DMS 273 treated with DMSO at 0.1 percent for 48 hours (cell line): ENCODE measurements around the gene EXOC3L2.

ENCODE experiments used
- DNase-seq: peaks from one replicate; lab custom pipeline; 2025; lab: John Stamatoyannopoulos, UW

The EXOC3L2 gene

DNA sequence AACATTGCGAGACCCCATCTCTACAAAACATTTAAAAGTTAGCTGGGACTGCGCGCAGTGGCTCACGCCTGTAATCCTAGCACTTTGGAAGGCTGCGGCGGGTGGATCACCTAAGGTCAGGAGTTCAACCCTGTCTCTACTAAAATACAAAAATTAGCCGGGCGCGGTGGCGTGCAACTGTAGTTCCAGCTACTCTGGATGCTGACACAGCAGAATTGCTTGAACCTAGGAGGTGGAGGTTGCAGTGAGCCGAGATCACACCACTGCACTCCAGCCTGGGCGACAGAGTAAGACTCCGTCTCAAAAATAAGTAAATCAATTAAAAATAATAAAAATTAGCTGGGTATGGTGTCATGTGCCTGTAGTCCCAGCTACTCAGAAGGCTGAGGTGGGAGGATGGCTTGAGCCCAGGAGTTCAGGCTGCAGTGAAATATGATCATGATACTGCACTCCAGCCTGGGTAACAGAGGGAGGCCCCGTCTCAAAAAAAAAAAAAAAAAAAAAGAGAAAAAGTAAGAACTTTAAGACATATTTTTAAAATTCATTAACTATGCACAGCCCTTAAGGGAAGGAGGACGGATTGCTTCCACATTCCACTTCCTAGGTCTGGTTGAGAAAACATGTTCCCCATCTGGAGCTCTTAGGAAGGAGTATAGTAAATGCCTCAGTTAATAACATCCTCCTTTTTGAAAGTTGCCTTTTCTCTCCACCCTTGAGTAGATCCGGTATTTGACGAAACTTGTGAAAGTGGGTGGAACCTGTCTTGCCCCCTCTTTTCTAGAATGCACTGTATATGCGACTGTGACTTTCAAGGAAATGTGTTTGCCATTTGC lies 26.1 kb downstream of the EXOC3L2 start:
- no peak for DNase-seq

GRCh38 chr19:45218426-45218825 lies 26.8 kb downstream of the EXOC3L2 start:
- DNase-seq = no peak

DNA sequence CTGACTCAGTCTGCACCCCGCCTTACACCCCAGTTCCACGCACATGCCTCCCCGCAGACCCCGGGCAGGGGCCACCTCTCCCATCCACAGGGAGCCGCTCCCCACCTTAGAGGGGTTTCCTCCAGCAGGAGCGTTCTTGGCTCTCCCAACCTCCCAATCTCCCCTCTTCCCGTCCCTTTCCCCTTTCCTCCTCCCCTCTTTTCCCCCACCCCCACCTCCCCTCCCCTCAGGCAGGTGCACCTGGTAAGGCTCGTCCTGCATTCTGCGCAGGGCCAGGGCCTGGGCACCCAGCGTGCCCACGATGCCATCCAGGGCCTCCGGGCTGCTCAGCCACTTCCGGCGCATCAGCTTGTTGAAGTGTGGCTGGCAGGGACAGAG lies 27.3 kb downstream of the EXOC3L2 start:
- DNase-seq = no peak

- no peak for DNase-seq
Measured at GRCh38 chr19:45217193-45217956, 27.8 kb downstream of the EXOC3L2 start.

- DNase-seq = no peak
Measured at GRCh38 chr19:45216667-45217066, 28.5 kb downstream of the EXOC3L2 start.

- DNase-seq = no peak
Measured at GRCh38 chr19:45215391-45216191, 29.6 kb downstream of the EXOC3L2 start.

DNA sequence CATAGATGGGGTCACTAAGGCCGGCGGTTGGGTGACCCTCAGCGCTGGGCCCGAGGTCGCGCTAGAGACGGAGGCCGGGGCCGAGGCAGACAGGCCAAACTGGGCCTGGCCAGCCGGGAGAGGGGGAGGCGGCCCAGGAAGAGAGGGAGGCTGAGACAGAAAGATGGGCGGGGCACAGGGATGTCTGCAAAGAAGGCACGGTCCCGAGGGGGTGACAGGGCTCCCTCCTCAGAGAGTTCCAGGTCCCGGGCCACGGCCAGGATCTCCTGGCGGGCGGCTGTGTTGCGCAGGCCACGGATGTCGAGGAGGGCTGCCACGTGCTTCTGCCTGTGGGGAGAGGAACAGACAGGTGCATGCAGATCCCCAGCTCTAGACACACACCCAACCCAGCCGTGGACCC lies 32.2 kb downstream of the EXOC3L2 start:
- no peak for DNase-seq

DNA sequence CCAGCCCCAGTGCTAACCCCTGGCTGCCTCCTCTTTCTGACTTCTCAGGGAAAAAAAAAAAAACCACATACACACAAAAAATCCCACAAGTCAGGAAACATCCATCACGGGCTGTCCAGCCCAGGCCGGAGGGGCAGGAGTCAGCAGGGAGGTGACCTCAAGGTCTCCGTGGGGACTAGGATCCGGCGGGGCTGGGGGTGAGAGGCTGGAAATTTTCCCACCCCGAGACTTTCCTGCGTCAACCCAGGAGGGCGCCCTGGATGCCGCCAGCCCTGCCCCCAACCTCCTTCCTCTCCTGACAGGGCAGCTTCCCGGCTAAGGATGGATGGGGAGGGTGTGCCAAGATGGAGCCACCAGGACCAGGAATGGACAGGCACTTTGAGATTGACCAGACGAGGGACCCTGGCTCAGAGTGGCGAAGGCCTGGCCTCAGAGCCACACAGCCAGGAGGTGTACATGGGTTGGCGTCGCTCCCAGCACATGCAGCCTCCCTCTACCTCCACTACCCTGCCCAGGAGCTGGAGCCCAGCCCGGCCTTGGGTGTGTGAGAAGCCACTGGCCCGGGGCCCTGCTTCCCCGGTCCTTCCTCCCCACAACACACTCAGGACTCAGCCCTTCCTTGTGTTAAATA lies 33.3 kb downstream of the EXOC3L2 start:
- no peak for DNase-seq

DNA sequence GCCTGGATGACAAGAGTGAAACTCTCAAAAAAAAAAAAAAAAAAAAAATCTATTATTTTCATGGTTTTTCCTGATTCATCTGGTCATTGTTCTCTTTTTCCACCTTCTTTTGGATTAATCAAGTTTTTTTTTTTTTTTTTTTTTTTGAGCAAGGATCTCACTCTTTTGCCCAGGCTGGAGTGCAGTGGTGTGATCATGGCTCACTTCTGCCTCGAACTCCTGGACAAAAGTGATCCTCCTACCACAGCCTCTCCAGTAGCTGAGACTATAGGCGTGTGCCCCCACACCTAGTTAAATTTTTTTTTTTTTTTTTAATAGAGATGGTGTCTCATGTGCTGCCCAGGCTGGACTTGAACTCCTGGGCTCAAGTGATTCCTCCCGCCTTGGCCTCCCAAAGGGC lies 38.9 kb downstream of the EXOC3L2 start:
- DNase-seq = no peak

DNA sequence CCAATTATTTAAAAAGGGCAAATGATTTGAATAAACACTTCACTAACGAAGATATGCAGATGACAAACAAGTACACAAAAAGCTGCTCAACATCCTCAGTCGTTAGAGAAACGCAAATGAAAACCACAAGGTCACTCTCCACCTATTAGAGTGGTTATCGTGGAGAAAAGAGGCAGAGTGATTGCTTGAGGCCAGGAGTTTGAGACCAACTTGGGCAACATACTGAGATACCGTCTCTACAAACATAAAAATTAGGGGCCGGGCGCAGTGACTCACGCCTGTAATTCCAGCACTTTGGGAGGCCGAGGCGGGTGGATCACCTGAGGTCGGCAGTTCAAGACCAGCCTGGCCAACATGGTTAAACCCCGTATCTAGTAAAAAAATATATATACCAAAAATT lies 39.4 kb downstream of the EXOC3L2 start:
- DNase-seq = no peak

GRCh38 chr19:45202637-45203036 lies 42.6 kb downstream of the EXOC3L2 start:
- DNase-seq = no peak

DNA sequence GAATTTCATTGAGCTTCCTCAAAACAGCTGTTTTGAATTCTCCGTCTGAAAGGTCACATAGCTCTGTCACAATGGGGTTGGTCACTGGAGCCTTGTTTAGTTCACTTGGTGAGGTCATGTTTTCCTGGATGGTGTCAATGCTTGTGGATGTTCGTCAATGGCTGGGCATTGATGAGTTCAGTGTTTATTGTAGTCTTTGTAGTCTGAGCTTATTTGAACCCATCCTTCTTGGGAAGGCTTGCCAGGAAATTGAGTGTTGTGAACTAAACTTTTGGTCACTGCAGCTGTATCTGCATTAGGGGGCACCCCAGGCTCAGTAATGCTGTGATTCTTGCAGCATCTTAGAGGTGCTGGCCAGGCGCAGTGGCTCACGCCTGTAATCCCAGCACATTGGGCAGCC lies 44.6 kb downstream of the EXOC3L2 start:
- DNase-seq = no peak

GRCh38 chr19:45195764-45196163 lies 49.4 kb downstream of the EXOC3L2 start:
- no peak for DNase-seq

DNA sequence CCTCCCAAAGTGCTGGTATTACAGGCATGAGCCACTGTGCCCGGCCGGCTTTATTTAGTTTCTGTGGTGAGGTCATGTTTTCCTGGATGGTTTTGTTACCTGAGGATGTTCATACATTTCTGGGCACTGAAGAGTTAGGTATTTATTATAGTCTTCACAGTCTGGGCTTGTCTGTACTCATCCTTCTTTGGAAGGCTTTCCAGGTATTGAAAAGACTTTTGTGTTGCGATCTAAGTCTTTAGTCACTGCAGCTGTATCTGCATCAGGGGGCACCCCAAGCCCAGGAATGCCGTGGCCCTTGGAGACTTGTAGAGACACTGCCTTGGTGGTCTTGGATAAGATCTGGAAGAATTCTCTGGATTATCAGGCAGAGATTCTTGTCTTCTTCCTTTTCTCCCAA lies 53.8 kb downstream of the EXOC3L2 start:
- DNase-seq = no peak

DNA sequence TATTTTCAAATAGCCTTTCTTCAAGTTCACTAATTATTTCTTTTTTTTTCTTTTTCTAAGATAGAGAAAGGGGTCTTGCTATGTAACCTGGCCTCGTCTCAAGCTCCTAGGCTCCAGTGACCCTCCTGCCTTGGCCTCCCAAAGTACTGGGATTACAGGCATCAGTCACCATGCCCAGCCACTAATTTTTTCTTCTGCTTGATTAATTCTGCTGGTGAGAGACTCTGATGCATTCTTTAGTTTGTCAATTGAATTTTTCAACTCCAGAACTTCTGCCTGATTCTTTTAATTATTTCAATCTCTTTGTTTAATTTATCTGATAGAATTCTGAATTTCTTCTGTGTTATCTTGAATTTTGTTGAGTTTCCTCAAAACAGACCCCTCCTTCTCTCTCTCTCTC lies 55.2 kb downstream of the EXOC3L2 start:
- DNase-seq = no peak

GRCh38 chr19:45187421-45188100 lies 57.6 kb downstream of the EXOC3L2 start:
- no peak for DNase-seq

DNA sequence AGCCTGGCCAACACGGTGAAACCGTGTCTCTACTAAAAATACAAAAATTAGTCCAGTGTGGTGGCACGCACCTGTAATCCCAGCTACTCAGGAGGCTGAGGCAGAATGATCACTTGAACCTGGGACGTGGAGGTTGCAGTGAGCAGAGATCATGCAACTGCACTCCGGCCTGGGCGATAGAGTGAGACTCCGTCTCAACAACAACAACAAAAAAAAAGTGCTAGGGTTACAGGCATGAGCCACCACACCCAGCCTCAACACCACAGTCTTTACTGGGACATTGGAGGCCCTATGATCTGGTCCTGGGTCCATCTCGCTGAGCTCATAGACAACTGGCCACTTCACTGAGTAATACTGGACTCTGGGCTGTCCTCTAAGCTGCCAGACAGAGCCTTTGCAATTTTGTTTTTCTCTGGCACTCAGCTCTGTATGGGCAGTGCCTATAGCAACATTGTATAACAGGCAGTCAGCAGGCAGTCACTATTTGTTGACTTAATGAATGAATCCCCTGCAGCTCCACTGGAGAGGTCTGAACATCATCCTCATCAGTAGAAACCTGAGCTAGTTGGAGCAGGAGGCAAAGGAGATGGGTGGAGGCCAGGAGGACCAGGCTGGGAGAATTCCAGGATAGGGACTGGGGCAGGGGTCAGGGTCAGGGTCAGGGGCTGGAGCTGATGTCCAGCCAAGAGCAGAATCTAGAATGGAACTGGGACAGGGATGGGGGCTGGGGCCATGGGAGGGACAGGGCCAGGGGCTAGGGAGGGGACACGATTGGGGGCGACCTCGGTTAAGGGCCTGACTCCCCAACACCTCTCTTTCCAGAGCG lies 58.5 kb downstream of the EXOC3L2 start:
- DNase-seq = no peak

GRCh38 chr19:45184115-45184514 lies 61.1 kb downstream of the EXOC3L2 start:
- DNase-seq = no peak

- DNase-seq = no peak
Measured at GRCh38 chr19:45182758-45183157, 62.4 kb downstream of the EXOC3L2 start.

GRCh38 chr19:45180936-45181335 lies 64.3 kb downstream of the EXOC3L2 start:
- DNase-seq = no peak

DNA sequence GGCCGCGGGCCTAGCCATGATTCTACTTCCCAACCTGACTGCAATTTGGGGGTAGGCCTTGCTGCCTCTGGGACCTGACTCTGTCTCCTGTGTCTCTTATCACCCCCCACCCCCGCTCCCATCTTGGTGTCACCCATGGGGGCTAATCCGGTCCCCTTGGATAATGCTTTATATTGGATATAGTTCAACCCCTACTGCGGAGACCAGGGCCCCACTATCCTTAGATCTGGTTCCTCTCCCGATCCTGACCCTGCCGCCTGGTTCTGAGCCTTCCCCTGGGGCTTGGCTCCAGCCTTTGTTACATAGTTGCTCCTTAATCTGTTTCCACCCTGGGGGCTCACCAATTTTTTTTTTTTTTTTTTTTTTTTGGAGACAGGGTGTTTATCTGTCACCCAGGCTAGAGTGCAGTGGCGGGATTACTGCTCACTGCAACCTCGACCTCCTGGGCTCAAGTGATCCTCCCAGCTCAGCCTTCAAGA lies 65.3 kb downstream of the EXOC3L2 start:
- no peak for DNase-seq
